Raji (cell line): ENCODE data around the gene PRF1.

Experiments
- POLR2A ChIP-seq: IDR thresholded peaks from 2 replicates; pipeline ENCODE4 v1.6.1; 2011; ENCODE audit warnings: low read depth, low read length, control low read depth; ENCODE audit not compliant: insufficient read depth

Gene PRF1

GRCh38 chr10:70596860-70597809 lies 5.4 kb downstream of the PRF1 start:
- no peak for TF ChIP-seq POLR2A

- TF ChIP-seq POLR2A, result no peak
Observed at GRCh38 chr10:70596110-70596798, 6.3 kb downstream of the PRF1 start.

- TF ChIP-seq POLR2A, result no peak
Observed at GRCh38 chr10:70595566-70596016, 7.0 kb downstream of the PRF1 start.

- TF ChIP-seq POLR2A, result no peak
Observed at GRCh38 chr10:70594161-70594560, 8.4 kb downstream of the PRF1 start.

GRCh38 chr10:70593513-70593890 lies 9.0 kb downstream of the PRF1 start:
- TF ChIP-seq POLR2A, result no peak

- TF ChIP-seq POLR2A, result no peak
Observed at GRCh38 chr10:70592746-70593512, 9.6 kb downstream of the PRF1 start.

- TF ChIP-seq POLR2A, result no peak
Observed at GRCh38 chr10:70592186-70592735, 10.3 kb downstream of the PRF1 start.

GRCh38 chr10:70590655-70591416 lies 11.7 kb downstream of the PRF1 start:
- TF ChIP-seq POLR2A, result no peak

GRCh38 chr10:70589762-70590654 lies 12.5 kb downstream of the PRF1 start:
- no peak for TF ChIP-seq POLR2A

GRCh38 chr10:70588859-70589570 lies 13.5 kb downstream of the PRF1 start:
- no peak for TF ChIP-seq POLR2A

- TF ChIP-seq POLR2A, result no peak
Observed at GRCh38 chr10:70588255-70588654, 14.3 kb downstream of the PRF1 start.

GRCh38 chr10:70587045-70587658 lies 15.4 kb downstream of the PRF1 start:
- TF ChIP-seq POLR2A, result no peak
